Fibroblast of skin of scalp (primary cell): ENCODE data around the gene RETREG1.
"Not testable (repeated sequence)": the region's sequence is repeated elsewhere in the genome, so short reads cannot be mapped to it uniquely, and the experiment has no call there.

Source experiments
- DNase-seq: peaks from one replicate; pipeline ENCODE4 v3.0.0-alpha.2; 2013

The RETREG1 gene

DNA sequence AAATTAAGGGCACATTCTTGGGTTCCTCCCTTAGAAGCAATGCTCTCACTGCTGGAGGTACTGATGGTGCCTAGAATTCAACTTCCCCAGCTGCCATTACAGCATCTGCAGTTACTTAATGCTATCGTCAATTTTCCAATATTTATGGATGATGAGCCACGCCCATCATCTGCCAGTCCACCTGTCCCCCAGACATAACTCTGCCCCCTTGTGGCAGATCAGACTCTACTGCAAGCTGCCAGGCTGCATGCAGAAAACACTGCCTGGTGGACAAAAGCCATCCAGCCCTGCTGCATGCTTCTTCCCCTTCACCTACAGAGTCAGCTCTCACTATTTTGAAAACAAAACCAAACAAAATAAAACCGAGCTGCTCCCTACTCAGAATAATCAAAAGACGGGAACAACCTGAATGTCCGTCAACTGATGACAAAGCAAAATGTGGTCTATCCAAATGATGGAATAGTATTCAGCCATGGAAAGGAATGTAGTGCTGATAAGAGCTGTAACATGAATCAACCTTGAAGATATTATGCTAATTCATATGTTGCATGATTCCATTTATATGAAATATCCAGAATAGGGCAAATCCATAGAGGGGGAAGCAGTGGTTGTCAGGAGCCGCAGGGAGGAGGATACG lies 66.4 kb downstream of the RETREG1 start:
- peak; percentile 51 for DNase-seq

DNA sequence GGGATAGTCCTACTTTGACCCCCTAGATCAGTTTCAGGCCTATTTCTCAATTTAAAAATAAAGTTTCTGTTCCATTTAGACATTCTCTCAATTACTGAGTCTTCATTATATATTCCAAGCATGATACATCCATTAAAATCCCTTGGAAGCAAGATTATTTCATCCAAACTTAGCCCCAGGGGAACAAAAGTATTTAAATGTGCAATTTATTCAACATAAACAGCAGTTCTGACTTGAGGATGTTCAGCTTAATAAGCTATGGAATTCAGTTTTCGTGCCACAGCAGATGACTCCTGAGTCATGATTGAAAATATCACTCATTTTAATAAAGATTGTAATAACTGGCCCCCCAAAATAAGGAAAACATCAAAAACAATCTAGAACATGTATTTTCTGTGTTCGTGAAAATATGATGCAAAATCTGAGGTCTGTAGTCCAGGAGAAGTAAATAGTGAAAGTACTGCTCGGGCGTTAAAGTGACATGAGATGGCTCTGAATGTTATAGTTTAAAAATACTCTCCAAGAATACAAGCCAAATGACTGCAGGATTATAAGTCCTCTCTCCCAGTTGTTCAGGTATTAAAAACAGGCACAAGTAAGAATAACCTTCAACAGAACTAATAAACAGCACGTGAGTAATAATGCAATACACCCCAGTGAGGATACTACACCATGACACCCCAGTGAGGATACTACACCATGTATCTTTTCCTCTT lies 67.1 kb downstream of the RETREG1 start:
- peak; percentile 91 for DNase-seq

DNA sequence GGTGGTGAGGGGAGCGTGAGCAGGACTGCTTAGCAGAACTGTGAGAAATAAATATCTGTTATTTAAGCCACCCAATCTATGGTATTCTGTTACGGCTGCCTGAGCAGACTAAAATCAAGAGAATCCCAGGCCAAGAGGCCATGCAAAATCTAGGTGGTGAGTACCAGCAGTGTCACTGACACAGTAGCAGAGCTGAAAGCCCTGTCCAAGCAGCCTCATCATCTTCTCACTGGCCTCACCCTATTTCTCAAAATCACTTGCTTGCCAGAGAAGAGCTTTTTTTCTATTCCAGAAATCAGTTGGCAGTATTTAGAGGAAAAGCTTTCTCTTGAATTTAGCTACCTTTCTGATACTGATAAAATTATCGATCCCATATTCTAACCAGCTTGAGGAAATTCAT lies 68.0 kb downstream of the RETREG1 start:
- DNase-seq, result no peak

DNA sequence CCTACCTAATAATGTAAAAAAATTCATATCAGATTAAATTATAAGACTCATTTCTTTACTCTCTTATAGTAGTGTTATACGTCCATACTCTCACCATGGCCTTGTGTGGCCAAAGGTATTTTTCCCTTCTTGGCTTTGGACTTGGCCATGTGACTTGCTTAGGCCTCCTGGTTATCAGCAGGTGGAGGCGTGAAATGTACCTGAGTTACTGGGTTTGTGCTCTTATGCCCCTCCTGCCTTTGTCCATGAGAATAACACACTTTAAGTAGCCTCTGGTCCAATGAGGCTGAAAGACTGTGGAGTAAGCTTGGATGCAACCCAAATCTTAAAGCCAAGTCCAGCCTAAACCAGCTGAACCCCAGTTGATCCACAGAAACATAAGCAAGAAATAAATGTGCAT lies 68.7 kb downstream of the RETREG1 start:
- no peak for DNase-seq

DNA sequence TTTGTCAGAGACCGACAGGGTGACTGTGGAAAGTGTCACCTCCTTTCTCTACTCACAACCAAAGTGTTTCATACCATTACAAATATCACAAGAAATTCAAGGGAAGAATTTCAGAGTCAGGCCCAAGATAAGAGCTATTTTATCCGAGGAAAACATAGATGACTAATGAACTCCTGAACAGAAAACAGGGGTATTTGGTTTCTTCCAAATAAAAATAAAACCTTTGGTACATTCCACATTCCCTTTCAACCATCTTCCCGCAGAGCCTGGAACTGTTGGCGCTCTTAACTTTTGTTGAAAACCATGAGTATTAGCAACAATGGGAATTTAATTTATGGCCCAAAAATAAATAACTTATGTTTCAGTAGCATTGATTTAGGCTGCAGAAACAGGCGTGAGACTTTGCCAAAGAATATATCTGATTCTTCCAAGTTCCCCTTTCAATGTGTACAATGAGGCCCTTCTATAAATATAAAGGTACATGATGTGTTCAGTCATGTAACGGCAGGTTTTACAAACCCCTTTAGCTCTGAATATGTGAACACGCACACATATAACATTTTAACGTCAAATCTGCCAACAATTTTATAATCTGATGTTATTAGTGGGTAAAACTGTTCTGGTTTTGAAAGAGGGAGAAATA lies 69.5 kb downstream of the RETREG1 start:
- peak; percentile 45 for DNase-seq

DNA sequence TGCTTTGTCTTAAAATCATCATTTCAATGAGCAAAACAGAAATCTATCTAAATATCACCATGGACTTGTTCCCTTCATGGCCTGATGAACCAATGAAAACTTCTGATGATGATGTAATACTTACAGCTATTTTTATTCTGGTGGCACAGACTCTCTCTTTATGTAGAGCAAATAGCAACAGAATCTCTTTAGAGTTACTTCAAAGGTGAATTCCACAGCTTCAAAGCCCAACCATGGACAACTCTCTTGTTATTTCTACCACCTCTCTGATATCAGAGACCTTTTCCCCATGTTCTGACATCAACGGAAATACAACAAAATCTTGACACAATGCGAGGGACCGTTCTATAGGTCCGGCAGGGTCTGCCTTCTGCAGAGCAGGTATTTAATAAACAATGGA lies 70.1 kb downstream of the RETREG1 start:
- no peak for DNase-seq

DNA sequence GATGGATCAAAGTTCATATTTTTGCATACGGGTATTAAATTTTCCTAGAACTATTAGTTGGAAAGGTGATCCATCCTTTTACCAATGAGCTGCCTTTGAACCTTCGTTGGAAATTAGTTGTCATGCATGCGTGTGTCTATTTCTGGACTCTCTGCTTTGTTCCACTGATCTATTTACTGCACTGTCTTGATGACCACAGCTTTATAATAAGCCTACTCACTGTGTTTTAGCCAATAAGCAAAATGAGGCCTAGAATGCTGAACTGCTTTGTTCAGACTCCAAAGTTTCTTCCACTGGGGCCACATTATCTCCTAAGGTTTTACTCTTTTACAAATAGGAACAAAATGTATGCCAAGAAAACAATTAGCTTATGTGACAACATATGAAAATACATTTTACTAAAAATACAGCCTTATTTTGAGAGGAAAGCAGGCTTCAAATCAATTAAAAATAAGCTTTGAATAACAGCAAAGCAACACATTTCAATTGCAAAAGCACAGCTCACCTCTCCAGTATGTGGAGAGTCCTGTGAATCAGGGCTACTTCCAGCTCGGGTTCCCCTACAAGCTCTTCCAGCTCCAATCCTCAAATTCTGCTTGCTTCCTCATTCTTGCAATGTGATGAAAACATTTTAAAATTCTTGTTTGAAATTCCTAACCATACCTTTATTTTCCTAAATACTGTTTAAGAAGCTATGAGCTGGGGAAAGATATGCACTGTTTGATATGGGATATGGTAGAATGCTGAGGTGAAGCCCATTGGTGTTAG lies 72.0 kb downstream of the RETREG1 start:
- no peak for DNase-seq

DNA sequence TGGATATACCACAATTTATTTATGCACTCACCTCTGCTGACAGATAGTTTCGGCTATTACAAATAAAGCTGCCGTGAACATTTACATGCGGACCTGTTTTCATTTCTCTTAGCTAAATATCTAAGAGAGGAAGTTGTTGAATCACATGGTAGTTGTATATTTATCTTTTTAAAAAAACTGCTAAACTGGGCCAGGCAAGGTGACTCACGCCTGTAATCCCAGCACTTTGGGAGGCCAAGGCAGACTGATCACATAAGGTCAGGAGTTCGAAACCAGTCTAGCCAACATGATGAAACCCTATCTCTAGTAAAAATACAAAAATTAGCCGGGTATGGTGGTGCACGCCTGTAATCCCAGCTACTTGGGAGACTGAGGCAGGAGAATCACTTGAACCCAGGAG lies 73.6 kb downstream of the RETREG1 start:
- peak; percentile 31 for DNase-seq

DNA sequence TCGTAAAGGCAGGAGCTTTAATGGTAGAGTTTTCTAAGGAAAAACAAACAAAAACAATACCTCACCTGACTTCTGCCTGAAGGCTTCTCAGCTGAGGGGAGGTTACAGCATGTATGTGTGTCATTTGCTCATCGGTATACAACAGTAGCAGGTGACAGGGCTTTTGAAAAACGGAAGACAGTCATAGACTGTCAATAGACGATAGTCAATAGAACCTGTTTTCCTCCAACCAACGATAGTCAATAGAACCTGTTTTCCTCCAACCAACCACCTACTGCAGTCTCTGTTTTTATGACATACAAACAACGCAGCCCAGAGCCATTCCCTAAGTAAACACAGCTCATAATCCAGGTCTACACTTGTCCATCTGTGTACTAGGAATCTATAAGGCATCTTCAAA lies 74.6 kb downstream of the RETREG1 start:
- no peak for DNase-seq

DNA sequence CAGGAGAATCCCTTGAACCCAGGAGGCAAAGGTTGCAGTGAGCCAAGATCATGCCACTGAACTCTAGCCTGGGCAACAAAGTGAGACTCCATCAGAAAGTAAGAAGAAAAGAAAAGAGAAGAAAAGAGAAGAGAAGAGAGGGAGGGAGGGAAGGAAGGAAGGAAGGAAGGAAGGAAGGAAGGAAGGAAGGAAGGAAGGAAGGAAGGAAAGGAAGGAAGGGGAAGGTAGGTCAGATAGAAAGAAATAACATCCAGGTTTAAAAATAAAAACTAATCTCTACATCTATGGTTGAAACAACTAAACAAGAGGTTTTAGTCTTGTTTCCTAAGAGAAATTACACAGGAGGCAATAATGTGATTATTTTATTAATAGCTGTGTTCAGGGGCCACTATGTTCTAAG lies 75.2 kb downstream of the RETREG1 start:
- not testable (repeated sequence) for DNase-seq

DNA sequence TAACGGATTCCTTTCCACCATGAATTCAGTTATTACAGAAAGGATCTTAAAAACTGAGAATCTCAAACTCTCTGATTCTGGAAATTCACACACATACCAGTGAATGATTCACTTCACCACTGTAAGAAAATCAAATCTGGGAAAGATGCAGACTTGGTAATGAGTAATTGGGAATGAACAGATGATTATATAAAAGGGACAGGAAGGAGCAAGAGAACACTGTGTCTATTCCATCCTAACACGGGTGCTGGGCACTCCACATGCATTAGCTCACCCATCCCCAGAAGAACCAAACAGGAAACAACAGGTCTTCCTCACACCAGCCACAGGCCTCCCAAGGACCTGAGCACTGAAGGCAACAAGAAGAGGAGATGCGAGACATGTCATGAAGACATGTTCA lies 76.4 kb downstream of the RETREG1 start:
- peak; percentile 81 for DNase-seq

DNA sequence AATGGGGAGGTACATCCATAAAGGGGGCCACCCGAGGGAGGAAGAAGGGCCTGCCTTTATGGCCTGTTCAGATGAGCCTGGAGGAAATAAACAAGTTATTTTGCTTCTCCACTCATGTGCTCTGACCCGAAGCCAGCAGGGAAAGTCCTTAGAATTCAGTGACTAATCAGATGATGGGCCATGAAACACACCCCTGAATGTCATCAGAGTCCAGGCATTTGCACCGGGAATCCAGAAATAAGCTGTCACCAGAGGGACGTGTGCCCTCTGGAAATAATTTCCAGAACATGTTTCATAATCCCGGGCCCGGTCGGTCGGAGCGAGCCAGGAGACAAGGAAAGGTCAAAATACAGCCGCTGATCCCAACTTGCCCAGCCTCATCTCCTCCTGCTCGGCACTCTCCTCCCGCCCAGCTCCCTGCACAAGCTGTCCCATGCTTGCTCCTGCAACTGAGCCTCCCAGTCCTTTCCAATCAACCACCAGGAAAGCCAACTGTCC lies 77.6 kb downstream of the RETREG1 start:
- DNase-seq, result peak; percentile 88

DNA sequence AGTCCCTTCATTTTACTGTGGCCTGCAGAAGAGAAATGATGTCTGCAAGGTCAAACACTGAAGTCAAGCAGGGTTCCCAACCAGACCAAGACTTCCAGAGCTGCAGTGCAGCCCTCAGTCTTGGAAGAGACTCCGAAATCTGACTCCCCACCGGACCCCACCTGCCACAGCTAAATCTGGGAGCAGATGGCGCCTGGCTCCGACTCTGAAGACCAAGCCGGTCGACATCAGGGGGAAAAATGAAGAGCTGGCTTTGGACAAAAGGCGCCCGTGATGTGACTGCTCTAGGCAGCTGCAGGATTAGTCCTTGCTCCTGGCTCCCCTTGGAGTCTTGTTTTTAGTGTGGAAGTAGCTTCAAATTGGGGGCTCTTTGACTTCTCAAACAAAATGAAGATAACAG lies 78.8 kb downstream of the RETREG1 start:
- DNase-seq, result no peak

DNA sequence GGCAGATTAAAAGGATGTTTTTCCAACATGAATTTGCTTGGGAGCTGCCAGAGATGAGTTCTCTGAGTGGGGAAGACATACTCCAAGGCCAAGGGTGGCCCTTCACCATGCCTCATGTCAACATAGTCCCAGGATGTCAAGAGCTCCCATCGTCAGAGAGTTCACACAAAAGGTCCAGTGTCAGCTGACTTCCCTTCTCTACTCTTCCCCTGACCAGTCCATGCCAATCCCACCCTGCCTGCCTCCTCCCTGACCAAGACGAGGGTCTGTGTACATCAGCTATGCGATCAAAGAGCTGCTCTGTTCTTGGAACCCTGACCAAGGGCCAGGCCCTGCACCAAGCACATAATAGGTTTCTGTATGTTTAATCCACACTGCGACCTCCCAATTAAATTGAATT lies 80.0 kb downstream of the RETREG1 start:
- DNase-seq, result no peak

DNA sequence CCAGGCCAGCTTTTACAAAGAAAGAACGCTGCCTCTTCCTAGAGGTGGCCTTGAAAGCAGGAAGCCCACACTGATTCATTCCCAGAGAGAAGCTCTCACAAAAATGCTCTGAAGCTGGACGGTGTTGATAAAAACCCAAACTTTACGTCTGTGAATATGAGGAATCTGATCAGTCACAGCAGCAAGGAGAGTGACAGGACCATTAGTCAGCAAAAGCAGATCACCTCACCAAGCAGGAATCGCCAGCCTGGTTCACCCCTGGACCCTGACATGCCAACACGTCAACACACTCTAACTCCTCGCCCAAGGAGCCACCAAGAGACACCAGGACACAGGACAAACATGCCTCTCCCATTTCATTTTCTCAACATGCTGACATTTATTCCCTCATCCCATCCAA lies 80.6 kb downstream of the RETREG1 start:
- DNase-seq, result peak; percentile 43

DNA sequence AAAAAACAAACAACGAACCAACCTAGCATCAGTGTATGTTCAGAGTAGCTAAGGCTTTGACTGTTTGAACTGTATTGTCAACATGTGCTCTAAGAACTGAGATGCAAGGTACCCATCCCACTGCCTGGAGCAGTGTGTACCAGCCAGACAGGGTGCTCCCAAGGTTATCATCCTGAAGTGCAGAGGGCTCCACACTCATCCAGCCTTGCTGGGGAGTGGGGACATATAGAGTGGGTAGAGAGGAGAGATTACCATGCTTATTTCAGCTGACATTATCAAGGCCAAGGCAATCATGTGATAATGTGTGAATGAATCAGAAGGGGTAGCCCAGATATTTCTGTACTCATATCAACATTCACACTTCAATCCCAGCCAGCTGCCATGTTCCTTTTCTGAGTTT lies 82.5 kb downstream of the RETREG1 start:
- no peak for DNase-seq

DNA sequence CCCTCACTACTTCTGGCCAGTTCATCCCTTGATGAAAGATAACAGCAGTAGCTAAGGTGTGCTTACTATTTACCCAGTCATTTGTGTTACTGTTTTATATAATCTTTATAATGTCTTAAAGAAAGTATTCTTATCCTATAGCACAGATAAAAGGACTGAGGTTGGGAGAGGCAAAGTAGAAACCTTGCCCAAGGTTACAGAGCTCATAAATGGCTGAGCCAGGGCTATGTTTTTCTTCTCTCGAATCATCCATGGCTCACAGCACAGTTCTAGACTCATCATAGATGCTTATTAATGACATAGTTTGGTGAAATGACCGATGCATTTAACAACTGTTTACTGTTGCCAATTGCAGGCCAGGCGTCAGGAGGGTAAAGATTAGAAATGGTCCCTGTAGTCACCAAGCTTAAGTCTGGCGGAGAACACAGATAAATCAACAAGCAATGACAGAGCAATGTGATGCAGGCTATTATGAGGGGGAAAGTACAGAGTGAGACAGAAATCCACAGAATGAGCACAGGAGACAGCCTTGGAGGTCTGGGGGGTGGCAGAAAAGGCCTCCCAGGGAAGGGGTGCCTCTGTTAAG lies 85.6 kb downstream of the RETREG1 start:
- no peak for DNase-seq

DNA sequence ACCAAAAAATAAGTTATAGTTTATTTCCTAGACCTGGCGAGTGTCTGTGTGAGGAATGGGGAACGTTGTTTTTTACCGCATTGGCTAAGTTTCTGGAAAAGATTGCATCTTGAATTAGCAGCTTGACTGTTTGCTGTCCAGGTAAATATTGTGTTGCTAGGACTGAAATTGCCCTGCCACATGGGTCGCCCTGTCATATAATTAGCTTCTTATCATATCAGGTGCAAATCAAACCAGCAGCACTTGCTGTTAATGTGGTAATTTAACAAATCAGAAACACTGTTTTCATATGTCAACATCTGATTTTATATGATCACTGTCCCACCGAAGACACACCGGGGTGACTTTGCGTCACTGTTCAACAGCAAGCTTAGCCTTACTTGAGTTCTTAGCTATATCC lies 87.5 kb downstream of the RETREG1 start:
- DNase-seq, result no peak

DNA sequence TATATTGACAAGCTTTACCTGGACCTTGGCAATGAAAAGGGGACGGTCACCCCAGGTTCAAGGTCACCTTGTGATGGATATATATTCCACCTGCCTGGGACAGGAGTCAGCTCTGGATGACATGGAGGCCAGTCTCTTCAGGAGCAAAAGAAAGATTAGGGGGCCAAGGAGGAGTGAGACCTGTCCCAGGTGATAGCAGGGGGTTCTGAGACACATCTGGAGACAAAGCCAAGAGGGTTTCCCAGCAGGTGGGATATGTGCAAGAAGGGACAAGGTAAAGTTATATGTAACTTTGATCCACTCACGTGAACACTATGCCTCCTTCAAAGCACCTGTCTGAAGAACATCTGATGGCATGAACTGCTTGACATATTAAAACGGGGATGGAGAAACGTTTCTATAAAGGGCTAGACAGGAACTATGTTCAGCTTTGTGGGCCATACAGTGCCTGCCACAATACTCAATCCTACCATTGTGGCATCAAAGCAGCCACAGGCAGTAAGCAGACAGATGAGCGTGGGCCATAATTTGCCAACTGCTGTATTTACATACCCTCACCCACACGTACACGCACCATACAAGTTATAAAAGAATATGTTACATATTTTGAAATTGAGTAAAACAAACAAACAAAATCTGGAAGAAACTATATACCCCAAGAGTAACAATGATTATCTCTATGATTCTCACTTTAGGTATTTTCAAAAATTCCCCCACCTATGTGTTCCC lies 88.3 kb downstream of the RETREG1 start:
- no peak for DNase-seq

DNA sequence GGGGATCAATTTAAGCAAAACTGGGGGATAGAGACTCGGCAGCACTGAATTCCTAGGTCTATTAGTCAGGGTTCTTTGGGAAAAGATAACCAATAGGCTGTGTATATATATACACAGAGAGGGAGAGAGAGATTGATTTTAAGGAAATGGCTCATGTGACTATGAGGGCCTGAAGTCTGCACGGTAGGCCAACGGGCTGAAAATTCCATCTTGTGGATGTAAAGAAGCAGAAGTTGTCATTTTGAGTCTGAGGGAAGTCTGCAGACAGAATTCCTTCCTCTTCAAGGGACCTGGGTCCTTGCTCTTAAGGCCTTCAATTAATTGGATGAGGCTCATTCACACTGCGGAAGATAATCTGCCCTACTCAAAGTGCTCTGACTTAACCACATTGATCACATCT lies 91.1 kb downstream of the RETREG1 start:
- DNase-seq, result no peak

DNA sequence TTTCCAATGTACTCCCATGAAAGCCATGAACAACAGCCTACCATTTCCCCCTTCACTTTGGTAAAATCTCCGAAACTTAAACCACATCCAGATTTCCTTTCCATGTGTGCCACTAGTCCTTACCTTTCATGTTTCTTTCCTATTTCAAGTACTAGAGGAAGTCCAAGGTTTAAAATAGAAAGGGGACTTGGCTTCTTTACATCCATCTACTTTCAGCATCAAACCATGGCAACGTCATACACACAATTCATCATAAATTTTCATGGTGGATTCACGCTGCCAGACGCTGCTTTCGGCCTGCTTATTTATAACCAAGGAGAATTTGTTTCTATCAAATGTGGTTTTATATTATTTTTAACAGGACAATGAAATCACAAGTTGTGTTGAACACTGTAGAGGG lies 92.5 kb downstream of the RETREG1 start:
- no peak for DNase-seq
